NCI-H2227 treated with DMSO at 0.1 percent for 48 hours (cell line): ENCODE measurements around the gene FAM200A.
"Not testable (repeated sequence)": the region's sequence is repeated elsewhere in the genome, so short reads cannot be mapped to it uniquely, and the experiment has no call there.

ENCODE experiments used
- DNase-seq: peaks from one replicate; lab custom pipeline; 2025; lab: John Stamatoyannopoulos, UW

The FAM200A gene

GRCh38 chr7:99559175-99559915 lies 7.4 kb upstream of the FAM200A start:
- DNase-seq, result no peak

- DNase-seq, result peak; percentile 89
Observed at GRCh38 chr7:99558306-99559174, 6.6 kb upstream of the FAM200A start, which contains the start of gene ZNF655. Gene ZNF655, plus strand, starts transcription at chr7:99558642. Its CDS starts 1,918 bp downstream, at chr7:99560560.

- no peak for DNase-seq
Observed at GRCh38 chr7:99557940-99558305, 6.0 kb upstream of the FAM200A start.

GRCh38 chr7:99557196-99557607 lies 5.3 kb upstream of the FAM200A start:
- no peak for DNase-seq

GRCh38 chr7:99554939-99555338 lies 3.0 kb upstream of the FAM200A start:
- no peak for DNase-seq

DNA sequence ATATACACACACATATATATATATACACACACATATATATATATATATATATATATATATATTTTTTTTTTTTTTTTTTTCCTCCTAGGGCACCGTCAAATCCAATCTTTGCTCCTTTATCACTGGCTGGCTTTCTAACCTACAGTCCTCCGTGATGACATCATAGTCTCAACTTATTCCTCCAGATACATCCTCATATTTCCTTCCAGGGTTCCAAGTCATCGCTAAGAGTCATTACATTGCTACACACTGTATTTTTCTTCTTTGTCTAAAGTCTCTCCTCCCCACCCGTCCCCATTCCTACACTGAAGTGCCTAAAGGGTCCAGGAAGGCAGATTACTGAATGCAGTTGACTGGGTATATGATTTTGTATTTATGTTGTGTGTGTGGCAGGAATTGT lies 1.1 kb upstream of the FAM200A start:
- no peak for DNase-seq

- DNase-seq, result no peak
Observed at GRCh38 chr7:99551334-99551733, 580 bp downstream of the FAM200A start.

DNA sequence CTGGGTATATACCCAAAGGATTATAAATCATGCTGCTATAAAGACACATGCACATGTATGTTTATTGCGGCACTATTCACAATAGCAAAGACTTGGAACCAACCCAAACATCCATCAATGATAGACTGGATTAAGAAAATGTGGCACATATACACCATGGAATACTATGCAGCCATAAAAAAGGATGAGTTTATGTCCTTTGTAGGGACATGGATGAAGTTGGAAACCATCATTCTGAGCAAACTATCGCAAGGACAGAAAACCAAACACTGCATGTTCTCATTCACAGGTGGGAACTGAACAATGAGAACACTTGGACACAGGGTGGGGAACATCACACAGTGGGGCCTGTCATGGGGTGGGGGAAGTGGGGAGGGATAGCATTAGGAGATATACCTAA lies 2.4 kb downstream of the FAM200A start:
- not testable (repeated sequence) for DNase-seq

DNA sequence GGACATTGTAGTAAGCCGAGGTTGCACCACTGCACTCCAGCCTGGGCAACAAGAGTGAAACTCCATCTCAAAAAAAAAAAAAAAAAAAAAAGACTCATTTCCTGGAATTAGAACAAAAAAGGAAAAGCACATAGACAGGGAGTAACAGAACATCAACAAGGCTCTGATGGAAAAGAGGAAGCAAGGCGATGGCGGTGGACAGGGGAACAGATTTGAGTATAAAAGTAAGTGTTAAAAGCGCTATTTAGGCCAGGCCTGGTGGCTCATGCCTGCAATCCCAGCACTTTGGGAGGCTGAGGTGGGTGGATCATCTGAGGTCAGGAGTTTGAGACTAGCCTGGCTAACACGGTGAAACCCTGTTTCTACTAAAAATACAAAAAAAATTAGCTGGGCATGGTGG lies 6.6 kb downstream of the FAM200A start:
- not testable (repeated sequence) for DNase-seq

GRCh38 chr7:99543916-99544315 lies 8.0 kb downstream of the FAM200A start:
- DNase-seq, result no peak

GRCh38 chr7:99543081-99543671 lies 8.7 kb downstream of the FAM200A start:
- DNase-seq, result no peak

DNA sequence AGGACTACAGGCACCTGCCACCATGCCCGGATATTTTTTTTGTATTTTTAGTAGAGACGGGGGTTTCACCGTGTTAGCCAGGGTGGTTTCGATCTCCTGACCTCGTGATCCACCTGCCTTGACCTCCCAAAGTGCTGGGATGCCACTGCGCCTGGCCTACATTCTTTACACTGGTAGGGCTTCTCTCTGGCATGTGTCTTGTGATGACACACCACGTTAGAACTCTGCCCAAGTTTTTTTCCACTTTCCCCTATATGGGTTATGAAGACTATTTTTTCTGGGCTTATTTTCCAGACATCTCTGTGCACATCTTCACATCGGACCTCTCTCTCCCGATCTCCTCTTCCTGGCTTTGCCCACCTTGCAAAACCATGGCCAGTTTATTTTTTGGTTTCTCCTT lies 10.7 kb downstream of the FAM200A start:
- no peak for DNase-seq

GRCh38 chr7:99540542-99540941 lies 11.4 kb downstream of the FAM200A start:
- no peak for DNase-seq

DNA sequence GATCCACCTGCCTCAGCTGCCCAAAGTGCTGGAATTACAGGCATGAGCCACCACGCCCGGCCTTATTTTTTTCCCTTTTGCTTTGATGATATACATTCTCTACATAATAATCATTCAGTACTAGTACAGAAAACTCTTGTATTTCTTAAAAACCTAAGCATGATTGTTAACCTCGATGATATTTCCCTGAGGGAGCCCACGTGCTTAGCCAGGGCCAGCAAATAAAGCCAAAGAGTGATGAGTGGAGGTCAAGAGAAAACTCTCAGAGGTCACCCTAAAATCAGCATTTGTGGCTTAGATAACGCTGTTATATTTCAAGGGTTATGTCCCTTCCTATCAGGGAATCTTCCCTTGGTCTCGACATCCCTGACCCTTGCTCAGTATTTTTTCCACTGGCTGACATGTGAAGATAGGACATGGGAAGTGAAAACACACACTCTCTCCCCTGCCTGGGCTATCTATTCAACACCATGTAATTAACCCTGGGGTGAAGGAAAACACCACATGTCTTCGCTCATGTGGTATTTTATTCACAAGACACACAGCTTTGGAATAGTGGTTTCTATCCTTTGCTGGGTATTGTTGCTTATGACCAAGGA lies 12.6 kb downstream of the FAM200A start:
- DNase-seq, result no peak

DNA sequence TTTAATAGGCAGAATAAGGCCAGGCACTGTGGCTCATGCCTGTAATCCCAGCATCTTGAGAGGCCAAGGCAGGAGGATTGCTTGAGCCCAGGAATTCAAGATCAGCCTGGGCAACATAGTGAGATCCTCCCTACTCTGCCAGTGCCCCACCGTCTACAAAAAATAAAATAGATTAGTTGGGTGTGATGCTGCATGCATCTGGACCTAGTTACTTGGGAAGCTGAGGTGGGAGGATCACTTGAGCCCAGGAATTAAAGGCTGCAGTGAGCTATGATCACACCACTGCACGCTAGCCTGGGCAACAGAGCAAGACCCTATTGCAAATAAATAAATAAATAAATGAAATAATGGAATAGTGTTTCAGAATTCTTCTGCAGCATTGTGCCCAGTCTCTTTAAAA lies 16.2 kb downstream of the FAM200A start:
- no peak for DNase-seq

DNA sequence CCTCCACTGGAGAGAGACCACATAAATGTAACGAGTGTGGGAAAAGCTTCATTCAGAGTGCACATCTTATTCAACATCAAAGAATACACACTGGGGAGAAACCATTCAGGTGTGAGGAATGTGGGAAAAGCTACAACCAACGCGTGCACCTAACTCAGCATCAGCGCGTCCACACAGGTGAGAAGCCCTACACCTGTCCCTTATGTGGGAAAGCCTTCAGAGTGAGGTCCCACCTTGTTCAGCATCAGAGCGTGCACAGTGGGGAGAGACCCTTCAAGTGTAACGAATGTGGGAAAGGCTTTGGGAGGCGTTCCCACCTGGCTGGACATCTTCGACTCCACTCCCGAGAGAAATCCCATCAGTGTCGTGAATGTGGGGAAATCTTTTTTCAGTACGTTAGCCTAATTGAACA lies 20.6 kb downstream of the FAM200A start:
- DNase-seq, result no peak

DNA sequence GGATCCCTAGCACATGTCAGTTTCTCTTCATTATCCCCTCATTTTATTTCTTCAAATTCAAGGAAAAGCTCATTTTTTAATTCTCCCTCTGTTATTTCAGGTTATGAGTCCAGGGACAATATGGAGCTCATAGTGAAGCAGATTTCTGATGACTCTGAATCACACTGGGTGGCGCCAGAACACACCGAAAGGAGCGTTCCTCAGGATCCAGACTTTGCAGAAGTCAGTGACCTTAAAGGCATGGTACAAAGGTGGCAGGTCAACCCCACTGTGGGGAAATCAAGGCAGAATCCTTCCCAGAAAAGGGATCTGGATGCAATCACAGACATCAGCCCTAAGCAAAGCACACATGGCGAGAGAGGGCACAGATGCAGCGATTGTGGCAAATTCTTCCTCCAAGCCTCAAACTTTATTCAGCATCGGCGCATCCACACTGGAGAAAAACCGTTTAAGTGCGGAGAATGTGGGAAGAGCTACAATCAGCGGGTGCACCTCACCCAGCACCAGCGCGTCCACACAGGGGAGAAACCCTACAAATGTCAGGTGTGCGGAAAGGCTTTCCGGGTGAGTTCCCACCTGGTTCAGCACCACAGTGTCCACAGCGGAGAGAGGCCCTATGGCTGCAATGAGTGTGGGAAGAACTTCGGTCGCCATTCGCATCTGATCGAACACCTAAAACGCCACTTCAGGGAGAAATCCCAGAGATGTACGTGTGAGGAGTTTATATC lies 26.0 kb downstream of the FAM200A start:
- DNase-seq, result no peak

DNA sequence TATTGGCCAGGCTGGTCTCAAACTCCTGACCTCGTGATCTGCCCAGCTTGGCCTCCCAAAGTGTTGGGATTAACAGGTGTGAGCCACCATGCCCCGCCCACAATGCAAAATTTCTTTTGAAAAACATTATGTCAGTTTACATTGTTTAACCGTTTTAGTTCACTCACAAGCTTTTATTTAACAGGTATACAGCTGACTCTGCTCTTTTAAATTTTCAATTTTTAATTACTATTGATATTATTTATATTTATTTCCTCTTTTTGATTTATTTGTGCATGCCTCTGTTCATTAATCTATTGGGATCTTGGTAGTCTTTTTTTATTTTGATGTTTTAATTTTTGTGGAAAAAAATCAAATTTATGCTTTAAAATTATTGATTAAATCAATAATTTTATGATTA lies 30.5 kb downstream of the FAM200A start:
- DNase-seq, result no peak

DNA sequence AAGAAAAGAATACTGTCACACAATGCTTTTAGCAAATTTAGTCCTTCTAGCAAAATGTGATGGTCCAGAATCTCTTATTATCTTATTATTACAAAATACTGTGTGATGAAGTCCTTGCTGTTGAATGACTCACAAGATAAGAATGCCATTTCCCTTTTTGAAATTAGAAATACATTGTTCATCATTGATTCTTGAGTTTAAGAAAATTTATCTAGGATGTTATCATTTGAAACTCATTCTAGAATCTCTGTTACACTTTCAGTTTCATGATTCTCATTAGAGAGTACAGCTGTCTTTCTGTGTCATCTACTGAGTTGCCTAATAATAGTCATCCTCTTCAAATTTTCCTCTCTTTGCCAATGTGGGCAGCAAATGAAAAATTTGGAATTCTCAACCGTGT lies 37.9 kb downstream of the FAM200A start:
- no peak for DNase-seq

DNA sequence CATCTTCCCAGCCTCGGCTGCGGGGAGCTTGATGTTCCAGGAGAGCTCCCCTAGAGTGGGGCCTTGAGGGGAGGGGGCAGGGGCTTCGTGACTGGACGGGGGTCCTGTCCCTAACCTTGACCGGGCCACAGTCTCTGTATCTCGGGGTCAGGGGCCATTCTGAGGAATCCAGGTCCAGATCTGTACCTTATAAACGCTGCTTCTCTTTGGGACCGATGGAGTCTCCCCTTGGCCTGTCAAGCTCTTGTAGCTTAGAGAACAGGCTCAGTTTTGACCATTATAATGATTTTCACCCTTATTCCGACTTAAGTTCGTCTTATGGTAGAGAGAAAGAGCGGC lies 46.6 kb downstream of the FAM200A start:
- no peak for DNase-seq

DNA sequence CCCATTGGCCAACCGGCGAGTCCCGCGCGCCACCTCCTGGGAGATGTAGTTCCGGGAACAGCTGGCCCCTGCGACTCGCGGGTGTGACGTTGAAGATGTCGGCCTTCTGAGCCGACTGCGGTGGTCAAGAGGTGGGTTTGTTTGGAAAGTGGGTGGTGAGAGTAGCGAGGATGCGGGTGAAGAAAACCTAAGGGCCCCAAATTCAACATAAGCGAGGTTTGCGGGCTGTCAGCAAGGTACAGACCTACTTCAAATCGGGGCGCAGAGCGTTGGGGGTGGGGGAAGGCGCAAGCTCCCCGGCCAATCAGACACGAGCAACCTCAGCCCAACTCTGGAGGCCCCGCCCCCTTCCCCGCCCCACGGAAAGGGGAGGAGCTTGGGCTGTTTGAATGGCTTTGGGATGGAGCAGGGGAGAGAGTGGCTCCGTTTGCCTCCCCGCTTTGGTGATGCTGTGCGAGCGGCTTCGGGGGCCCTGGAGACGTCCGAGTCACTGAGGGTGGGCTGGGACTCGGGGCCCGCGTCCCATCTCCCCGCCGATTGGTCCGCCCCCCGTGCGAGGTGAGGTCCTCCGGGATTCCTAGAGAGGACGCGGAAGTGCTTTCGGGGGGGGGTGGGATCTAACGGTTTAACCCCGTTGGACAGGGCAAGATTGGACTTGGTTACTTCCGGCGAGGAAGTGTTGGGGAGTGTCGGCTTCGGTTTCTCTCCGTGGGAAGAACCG lies 47.2 kb downstream of the FAM200A start, which contains the start of gene ZKSCAN5:
TSS of gene ZKSCAN5 (plus strand) at position 60 of the 721 bp plus-strand sequence. CDS start 1,383 bp downstream, outside the sequence.
- peak; percentile 99 for DNase-seq
